ENCODE measurements around the gene MRGPRE.

GRCh38 chr11:3232956-3233355 lies 739 bp upstream of the MRGPRE start:
- TF ChIP-seq EZH2phosphoT487 (IDR thresholded peaks at IDR 0.05; ENCODE audit: insufficient read depth, low read depth) (no peak), EZH2 (IDR thresholded peaks at IDR 0.05; ENCODE audit: insufficient read depth, poor library complexity, severe bottlenecking) (no peak)

Data from GM23248 (cell line).